ENCODE measurements around the gene SND1. TPM values are rescaled to one million over a fixed set of nuclear protein-coding genes. Genes with fewer than 3 reads are reported as not detected.

SND1 gene
- total and polyA plus RNA-seq, 2 donors from 2014 or later, result 83.0 to 154 TPM

- Histone ChIP-seq H3K9ac (ENCODE audit: low read length in 3 of 3) (no peak overlapping the region), H3K9me3 (ENCODE audit: control insufficient read depth in 2 of 3, insufficient read depth in 1 of 3, low read length in 3 of 3) (no peaks in the 10 kb centered on the region)
- intact Hi-C loops (cut with DNase I), result no loop called here
Measured at GRCh38 chr7:128100949-128101713, 449.1 kb downstream of the SND1 start.

GRCh38 chr7:128102490-128103291 is 450.7 kb downstream of the SND1 start:
- Histone ChIP-seq H3K36me3 (ENCODE audit: control insufficient read depth in 2 of 3, insufficient read depth in 3 of 3, low read length in 3 of 3) (no peaks in the 10 kb centered on the region), H3K9ac (ENCODE audit: low read length in 3 of 3) (no peak overlapping the region), H3K27me3 (ENCODE audit: control insufficient read depth, insufficient read depth, low read length) (peaks cover 8% of the 10 kb centered on the region), H3K4me3 (ENCODE audit: low read length in 3 of 3) (no peak overlapping the region), H3K4me1 (ENCODE audit: control insufficient read depth in 2 of 3, insufficient read depth in 2 of 3, low read depth in 1 of 3, low read length in 3 of 3) (peaks cover 0 to 3% (median 0%) of the 10 kb centered on the region in 3 donors), H3K27ac (ENCODE audit: low read depth in 2 of 2, low read length in 2 of 2) (no peak overlapping the region), H3K9me3 (ENCODE audit: control insufficient read depth in 2 of 3, insufficient read depth in 1 of 3, low read length in 3 of 3) (no peaks in the 10 kb centered on the region)
- FAIRE-seq, result no peak
- peak in 1 of 5 donors; percentile 58 for DNase-seq
- intact Hi-C loops (cut with DNase I), result no loop called here
- TF ChIP-seq CTCF (IDR thresholded peaks at IDR 0.05; ENCODE audit: borderline replicate concordance, extremely low read depth, insufficient read depth), result no peak

More at GRCh38 chr7:128100949-128101713, 449.1 kb downstream of the SND1 start:
- DNase-seq, result peak in 1 of 5 donors; percentile 53
- no peak for FAIRE-seq
- TF ChIP-seq CTCF (IDR thresholded peaks at IDR 0.05; ENCODE audit: borderline replicate concordance, extremely low read depth, insufficient read depth), result no peak
- Histone ChIP-seq H3K4me1 (ENCODE audit: control insufficient read depth in 2 of 3, insufficient read depth in 2 of 3, low read depth in 1 of 3, low read length in 3 of 3) (peaks cover 0 to 3% (median 0%) of the 10 kb centered on the region in 3 donors), H3K4me3 (ENCODE audit: low read length in 3 of 3) (no peak overlapping the region), H3K36me3 (ENCODE audit: control insufficient read depth in 2 of 3, insufficient read depth in 3 of 3, low read length in 3 of 3) (no peaks in the 10 kb centered on the region), H3K27me3 (ENCODE audit: control insufficient read depth, insufficient read depth, low read length) (peaks cover 8% of the 10 kb centered on the region), H3K27ac (ENCODE audit: low read depth in 2 of 2, low read length in 2 of 2) (no peak overlapping the region)

GRCh38 chr7:128103498-128104107 is 451.6 kb downstream of the SND1 start:
- Histone ChIP-seq H3K36me3 (ENCODE audit: control insufficient read depth in 2 of 3, insufficient read depth in 3 of 3, low read length in 3 of 3) (no peaks in the 10 kb centered on the region), H3K27ac (ENCODE audit: low read depth in 2 of 2, low read length in 2 of 2) (no peak overlapping the region), H3K9me3 (ENCODE audit: control insufficient read depth in 2 of 3, insufficient read depth in 1 of 3, low read length in 3 of 3) (no peaks in the 10 kb centered on the region), H3K27me3 (ENCODE audit: control insufficient read depth, insufficient read depth, low read length) (peaks cover 8% of the 10 kb centered on the region), H3K4me1 (ENCODE audit: control insufficient read depth in 2 of 3, insufficient read depth in 2 of 3, low read depth in 1 of 3, low read length in 3 of 3) (peaks cover 0 to 3% (median 0%) of the 10 kb centered on the region in 3 donors), H3K4me3 (ENCODE audit: low read length in 3 of 3) (peak overlapping the region in 1 of 3 donors; percentile 29), H3K9ac (ENCODE audit: low read length in 3 of 3) (no peak overlapping the region)
- DNase-seq (peak in 2 of 5 donors; percentile 21 to 35), FAIRE-seq (no peak)
- no peak for TF ChIP-seq CTCF (IDR thresholded peaks at IDR 0.05; ENCODE audit: borderline replicate concordance, extremely low read depth, insufficient read depth)
- intact Hi-C loops (cut with DNase I), result no loop called here

Measured in kidney (tissue), 14 donors.